HT-29 (cell line): ENCODE measurements around the gene EFCAB8. TPM values are rescaled to one million over a fixed set of nuclear protein-coding genes. Genes with fewer than 3 reads are reported as not detected.

ENCODE experiments used
- DNase-seq: peaks from one replicate; pipeline ENCODE4 v3.0.0-alpha.2; 2015; ENCODE audit warnings: low spot score
- total RNA-seq: library from RNA; depleted of rRNA; stranded (reverse); fragments of >200 nt; shearing (Covaris generic); gene quantifications from 2 replicates; pipeline ENCODE4 v1.2.3, GENCODE V29; 2014; rRNA removed

Gene EFCAB8
- total RNA-seq, 1 experiment from 2014 or later, result 0.10 TPM

DNA sequence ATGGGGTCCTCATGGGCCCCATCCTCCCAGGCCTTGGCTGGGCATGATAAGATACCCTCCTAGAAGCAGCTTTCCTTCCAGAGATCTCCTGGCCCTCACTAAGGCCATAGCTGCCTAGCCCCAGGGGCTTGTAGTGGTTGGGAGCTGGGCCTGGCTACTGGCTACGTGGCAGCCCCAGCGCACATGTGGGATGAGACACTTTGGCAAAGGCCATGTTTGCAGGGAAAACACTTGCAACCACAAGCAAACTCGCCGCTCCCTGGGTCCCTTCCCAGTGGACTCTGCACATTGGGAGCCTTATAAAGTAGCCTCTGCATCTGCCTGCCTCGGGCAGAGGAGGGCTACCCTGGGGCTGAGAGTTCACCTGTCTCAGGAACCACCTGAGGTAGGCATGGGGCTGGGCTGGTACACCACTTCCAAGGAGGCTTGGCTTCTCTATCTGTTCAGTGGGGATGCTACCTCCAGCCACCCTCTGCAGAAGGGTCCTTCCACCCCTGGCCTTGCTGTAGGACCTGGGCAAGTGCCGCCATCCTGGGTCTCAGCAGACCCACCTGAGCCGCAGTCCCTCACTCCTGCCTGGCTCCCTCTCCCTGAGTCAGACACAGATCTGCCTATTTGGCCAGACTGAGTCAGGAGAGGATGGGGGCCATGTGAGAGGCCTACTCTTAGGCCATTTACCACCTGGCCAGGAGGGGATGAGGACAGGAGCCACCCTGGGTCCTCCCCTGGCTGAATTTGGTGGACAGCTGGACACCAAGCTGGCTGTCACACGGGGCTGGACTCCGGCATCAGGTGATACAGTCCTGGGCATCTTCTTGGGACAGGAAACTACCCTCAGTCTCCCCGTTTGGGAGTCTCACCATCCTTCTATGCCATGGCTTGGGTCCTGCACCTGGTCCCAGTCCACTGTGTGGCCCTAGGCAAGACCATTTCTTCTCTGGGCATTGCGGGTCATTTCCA, 148.9 kb downstream of the EFCAB8 start, which contains the start of gene BPIFB2:
Gene BPIFB2, plus strand, starts transcription at position 329 of the 960 bp plus-strand sequence. CDS start 871 bp downstream, outside the sequence.
- no peak for DNase-seq

DNA sequence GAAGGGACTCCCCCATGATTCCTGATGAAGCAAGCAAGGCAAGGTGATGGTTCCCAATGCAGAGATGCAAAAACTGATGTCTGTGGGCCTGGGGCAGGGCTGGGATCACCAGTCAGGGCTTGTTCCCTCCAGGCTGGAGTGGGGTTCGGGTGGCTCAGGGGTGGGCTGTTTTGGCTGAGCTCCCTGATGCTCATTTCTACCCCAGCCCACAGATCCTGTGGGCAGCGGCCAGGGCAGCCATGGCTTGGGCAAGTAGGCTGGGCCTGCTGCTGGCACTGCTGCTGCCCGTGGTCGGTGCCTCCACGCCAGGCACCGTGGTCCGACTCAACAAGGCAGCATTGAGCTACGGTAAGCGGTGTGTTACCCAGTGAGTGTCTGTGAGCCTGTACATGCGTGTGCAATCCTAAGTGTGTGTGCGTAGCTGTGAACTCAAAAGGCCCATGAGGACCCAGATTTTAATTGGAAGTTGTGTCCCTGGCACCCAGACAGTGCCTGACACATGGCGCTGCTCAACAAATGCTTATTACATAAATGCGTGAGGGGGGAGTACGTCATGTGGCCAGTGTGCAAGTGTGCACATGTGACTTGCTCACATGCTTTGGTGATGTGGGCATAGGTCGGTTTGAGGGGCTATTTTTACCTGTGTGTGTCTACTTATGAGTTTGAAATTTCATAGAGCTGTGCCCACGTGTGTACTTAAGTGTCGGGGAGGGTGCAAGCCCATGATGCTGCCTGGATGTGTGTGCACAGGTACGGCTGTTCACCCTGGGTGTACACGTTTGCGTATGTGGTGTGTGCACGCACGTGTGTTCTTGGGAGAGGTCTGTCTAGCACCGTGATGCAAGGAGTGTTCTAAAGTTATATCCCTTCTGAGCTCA, 149.9 kb downstream of the EFCAB8 start:
- DNase-seq, result no peak

DNA sequence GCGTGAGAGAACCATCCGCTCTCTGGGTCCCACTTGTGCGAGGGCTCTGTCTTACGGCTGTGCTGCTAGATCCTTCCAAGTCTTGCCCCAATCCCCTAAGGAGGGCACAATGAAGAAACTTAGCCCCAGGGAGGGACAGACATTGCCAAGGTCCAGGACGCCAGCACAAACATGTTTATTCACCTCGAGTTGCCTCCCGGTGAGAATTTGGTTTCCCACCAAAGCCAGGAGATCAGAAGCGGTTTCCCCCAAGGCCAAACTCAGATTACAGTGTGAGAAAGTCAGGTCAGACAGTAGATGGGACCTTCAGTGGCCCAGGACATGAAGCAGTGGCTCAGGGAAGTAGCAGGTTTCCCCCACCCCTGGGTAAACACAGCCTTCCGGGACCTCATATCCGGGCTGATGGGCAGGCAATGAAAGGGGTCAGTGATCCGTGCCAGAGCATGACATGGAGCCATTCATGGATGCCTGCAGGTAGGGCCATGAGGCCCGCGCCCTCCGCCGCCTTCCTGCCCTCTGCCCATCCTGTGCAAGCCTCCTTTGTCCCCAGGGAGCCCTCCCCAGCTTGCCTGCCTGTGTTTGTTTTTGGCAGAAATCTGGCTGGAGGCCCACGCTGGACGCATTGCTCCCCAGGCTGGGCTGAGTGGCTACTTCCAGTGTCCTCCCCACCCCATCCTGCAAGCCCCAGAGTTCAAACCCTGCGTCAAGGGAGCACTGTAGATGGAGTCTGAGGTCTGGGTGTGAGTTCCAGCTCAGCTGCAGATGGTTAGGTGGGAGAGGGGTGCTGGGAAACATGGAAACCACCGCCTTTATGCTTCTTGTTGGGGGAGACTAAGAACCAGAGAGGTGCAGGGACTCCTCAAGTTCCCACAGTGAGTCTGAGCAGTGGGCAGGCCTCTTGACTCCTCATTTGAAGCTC, 150.8 kb downstream of the EFCAB8 start:
- no peak for DNase-seq

DNA sequence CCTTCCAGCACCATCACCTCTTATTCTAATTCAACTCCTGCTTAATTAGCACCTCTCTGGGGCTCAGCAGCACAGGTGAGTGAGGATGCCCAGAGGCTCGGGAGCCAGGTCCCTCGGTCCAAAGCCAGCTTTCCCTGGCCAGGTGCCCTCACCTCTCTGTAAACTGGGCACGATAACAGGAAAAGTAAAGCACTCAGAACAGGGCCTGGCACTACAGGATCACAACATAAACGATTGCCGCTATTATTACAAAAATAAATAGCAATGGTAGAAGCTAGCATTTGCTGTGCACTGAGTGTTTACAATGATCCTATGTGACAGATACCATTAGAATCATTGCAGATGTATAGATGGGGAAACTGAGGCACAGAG, 151.4 kb downstream of the EFCAB8 start:
- no peak for DNase-seq

DNA sequence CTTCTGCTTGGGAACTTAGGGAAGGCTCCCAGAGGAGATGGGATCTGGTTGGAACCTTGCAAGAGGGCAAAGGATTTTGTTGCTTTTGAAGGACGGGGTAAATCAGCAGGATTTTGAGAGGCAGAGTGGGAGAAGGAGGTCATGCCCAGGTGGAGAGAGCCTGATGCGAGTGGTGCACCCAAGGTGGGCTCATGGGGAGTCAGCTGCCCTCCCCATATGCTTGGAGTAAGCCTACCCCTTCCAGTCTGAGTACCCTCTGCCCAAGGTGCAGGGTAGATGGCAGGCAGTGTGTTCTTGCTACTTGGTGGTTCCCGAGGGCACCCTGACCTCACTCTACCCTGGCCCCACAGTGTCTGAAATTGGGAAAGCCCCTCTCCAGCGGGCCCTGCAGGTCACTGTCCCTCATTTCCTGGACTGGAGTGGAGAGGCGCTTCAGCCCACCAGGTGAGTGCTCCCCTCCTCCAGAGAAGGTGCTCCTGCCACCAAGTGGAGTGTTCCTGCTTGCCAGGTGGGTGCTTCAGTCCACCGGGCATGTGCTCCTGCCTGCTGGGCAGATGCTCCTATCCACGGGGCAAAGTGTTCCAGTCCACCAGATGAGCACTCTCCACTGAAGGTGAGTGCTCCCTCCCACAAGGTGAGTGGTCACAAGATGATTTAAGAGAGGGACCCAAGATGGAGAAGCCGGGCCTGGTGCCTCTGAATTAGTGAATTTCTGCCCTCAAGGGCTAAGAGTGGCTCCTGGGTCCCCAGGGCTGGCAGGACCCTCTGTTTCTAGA, 152.1 kb downstream of the EFCAB8 start:
- no peak for DNase-seq

Other genes starting within 250 kb of the EFCAB8 start
- gene C20orf203, start 185.0 kb upstream of the EFCAB8 start, total RNA-seq, result not detected in 2 replicates
- 31.1 and 31.5 TPM in 2 replicates for gene COMMD7, start 115.5 kb upstream of the EFCAB8 start, total RNA-seq
- 2.4 and 3.0 TPM in 2 replicates for gene DNMT3B, start 96.5 kb upstream of the EFCAB8 start, total RNA-seq
- gene MAPRE1, start 39.0 kb upstream of the EFCAB8 start, total RNA-seq, result 85.7 and 86.0 TPM in 2 replicates
- not detected in 2 replicates for gene SUN5, start 145.5 kb downstream of the EFCAB8 start, total RNA-seq
- not detected in 2 replicates for gene BPIFB2, start 148.8 kb downstream of the EFCAB8 start, total RNA-seq
- gene BPIFB6, start 172.7 kb downstream of the EFCAB8 start, total RNA-seq, result not detected in 2 replicates
- not detected in 2 replicates for gene BPIFB3, start 195.0 kb downstream of the EFCAB8 start, total RNA-seq
- gene BPIFB4, start 220.7 kb downstream of the EFCAB8 start, total RNA-seq, result not detected in 2 replicates